HL-60/S4 treated with phorbol 12-myristate 13-acetate at 8.2 ng/mL for 4 days and 3 days (cell line): Measurements from ENCODE around the gene FNDC11.

Experiments used
- in situ Hi-C: fragments of 300-500 bp; cut with MboI; formaldehyde crosslinking; loops from 2 replicates; pipeline ENCODE4 v1.15.0; 2022; ENCODE audit warnings: low sequenced_read_pairs

The FNDC11 gene

DNA sequence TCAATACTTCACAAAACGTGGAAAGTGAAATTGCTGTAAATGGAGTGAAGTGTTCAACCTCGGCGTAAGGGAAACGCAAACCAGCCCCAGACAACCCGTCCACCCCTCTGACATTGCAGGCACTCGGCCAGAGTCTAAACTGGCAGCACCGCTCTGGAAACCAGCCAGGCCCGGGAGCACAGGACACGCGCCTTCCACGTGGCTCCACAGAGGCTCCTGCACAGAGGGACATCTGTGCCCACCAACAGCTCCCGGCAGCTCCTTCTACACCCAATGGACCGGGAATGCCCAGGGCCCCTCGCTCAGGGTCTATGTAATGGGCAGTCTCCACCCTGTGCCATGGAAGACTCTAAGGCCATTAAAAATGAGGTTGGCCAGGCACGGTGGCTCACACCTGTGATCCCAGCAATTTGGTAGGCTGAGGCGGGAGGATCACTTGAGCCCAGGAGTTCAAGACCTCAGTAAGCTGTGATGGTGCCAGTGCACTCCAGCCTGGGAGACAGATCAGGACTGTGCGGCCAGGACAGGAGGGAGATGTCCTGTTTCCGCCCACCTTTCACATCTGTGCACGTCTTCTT, 23.4 kb downstream of the FNDC11 start:
- in situ Hi-C loops: no loop called here

DNA sequence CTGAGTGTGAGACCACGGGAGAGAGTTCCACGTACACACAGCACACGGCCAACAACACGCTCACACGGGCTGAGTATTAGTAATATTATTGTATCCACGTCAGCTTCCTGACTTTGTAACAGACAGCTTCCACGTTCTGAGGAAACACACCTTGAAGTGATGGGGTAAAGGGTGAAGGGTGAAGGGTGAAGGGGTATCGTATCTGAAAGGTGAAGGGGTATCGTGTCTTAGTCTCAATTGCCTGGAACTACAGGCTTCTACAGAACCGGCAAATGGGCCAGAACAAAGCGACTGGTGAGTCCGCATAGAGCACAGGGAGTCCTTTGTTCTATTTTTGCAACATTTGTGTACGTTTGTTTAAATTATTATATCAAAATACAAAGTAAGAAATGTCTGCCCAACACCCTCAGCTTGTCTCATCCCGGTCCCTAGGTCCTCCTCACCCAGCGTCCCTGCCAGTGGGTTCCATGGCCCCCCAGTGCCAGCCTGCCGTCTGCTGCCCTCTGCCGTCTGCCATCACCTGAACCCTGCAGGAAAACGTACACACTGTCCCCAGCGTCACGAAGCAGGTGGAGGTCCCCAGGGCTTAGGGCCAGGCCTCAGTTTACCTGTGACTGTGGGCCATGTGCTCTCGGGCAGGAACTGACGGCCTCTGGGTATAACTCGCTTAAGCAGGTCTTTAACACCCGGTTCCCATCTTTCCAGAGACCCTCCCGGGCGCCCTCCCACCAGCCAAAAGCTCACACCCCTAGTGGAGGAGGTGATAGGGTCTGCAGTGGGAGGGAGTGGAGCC, 24.5 kb downstream of the FNDC11 start:
- in situ Hi-C loops: no loop called here

DNA sequence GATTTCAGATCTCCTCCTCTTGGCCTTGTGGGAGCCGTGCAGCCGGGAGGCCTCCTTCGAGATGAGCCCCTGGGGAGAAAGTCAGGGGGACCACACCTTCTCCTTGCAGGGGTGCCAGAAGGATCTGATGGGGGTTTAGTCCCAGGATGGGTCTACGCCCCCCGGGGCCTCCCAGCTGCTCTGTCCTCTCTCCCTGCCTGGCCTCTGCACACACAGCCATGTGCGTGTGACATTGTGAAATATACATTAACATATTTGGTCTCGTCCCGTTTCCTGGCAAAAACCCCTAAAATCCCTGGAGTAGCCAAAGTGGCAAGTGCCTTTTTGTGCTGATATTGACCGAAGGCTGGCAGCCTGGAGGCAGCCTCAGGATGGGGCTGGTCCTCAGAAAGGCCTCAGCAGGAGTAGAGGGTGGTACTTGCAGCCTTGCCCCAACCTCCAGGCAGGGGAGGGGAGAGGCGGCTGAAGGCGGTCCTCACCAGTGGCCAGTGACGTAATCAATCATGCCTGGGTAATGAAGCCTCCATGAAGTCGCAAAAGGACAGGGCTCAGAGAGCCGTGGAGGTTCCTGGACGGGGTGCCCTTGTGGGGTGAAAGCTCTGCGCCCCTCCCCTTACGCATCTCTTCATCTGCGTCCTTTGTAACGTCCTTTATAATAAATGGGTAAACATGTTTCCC, 25.2 kb downstream of the FNDC11 start:
- in situ Hi-C loops: no loop called here

DNA sequence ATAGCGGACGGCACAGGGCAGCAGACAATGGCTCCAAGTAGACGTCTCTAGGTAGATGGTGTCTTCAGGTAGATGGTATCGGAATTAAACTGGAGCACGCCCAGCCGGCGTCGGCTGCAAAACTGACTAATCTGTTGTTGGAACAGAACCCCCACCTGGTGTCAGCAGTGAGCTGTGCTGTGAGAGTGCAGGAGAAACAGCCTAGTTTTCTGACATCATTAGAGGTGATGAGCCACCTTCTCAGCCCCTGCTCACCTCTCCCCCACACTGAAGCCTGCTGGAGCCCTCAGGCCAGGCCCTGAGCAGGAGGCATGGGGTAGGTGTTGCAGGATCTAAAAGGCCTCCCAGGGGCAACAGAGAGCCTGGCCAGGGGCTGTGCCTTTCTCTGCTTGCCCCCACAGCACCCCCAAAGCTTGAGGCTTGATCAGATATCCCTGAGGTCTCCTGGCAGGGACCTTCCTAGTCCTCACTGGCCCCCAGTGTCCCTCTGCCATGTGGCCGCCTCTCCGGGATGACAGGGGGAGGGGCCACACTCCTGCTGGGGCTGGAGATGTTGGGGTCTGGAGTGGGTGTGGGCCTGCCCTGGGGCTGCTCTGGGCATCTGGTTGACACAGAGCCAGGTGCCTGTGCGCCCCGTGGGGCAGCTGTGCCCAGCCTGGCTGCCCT, 27.0 kb downstream of the FNDC11 start:
- in situ Hi-C loops: no loop called here

DNA sequence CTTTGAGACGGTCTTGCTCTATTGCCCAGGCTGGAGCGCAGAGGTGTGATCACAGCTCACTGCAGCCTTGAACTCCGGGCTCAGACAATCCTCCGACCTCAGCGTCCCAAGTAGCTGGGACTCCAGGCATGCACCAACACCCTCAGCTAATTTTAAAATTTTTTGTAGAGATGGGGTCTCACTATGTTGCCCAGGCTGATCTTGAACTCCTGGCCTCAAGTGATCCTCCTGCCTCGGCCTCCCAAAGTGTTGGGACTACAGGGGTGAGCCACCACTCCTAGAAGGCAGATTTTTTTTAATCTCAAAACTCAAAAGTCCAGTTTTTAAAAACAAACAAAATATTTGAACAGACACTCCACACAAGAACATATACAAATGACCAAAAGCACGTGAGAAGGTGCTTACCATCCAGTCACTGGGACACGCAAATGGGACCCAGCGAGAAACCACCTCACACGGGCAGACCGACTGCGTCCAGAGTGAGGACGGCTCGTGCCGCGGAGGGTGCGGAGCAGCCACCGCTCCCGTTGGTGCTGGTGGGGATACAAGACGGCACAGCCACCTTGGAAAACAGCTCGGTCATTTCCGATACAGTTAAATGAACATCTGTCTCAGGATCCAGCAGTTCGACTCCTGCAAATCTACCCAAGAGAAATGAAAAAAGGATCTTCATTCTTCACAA, 28.6 kb downstream of the FNDC11 start:
- in situ Hi-C loops: no loop called here

DNA sequence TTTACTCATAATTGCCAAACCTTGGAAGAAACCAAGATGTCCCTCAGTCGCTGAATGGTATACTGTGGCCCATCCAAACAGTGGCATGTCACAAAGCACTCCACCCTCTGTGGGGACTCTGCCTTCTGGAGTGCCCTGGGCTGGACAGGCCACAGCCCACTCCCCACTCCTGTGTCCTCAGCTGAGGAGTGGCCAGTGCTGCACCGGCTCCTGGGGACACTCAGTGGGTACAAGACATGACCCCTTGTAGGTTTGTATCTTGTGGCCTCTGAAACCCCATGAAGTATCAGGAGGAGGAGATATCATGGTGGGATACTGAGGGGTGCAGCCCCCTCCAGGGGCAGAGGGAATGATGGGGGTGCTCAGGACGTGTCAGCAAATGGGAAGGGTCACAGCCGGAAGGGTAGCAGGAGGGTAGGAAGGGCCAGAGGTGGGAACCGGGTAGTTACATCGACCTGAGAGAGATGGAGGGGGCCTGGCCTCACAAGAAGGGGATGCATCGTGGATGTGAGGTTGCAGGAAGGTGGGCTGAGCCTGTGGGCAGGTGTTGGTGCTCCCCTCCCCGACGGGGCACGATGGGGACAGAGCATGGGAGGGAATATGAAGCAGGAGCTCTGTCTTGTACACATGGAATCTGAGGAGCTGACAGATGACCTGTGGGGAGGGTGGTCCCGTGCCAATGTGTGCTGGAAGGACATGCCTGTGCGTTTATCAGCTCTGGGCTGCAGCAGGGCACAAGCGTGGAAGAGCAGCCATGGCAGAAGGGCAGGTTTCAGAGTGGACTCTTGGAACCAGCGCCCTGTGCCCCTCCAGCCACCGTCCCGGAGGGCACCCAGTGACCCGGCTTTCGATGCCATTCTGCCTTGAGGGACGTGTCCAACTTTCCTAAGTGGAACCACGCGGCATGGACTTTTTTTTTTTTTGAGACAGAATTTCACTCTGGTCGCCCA, 31.9 kb downstream of the FNDC11 start:
- in situ Hi-C loops: no loop called here

DNA sequence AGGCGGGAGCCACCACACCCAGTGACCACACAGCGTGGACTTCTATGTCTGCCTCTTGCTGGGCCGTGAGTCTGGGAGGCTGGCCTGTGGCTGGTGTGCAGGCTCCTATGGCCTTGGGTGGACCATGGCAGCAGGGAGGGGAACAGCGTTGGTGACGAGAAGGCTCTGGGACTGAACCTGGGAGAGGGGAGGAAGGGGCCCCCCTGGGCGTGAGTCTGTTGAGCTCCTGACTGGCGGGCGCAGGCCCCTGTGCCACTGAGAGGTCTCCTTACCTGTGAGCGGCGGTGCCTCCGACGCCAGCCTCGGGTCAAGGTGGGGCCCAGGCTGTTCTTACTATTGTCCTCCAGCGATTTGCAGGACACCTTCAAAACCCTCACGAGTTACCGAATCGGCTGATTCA, 32.8 kb downstream of the FNDC11 start:
- in situ Hi-C loops: no loop called here

DNA sequence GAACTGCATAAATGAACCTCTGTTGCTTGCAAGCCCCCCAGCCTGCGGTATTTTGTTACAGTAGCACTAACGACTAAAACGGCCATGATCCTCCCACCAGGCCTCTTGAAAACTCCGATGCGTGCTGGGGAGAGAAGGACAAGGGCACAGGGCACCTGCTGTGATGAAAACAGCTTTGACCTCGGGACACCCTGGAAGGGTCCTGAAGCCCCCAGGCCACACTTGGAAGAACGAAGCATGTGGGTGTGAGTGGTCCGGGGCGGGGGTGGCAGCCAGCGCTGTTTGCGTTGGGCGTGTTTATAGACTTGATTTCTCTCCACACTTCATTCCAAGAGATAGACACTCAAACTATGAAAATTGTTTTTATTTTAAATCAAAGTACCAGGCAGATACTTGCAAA, 33.3 kb downstream of the FNDC11 start:
- in situ Hi-C loops: no loop called here

DNA sequence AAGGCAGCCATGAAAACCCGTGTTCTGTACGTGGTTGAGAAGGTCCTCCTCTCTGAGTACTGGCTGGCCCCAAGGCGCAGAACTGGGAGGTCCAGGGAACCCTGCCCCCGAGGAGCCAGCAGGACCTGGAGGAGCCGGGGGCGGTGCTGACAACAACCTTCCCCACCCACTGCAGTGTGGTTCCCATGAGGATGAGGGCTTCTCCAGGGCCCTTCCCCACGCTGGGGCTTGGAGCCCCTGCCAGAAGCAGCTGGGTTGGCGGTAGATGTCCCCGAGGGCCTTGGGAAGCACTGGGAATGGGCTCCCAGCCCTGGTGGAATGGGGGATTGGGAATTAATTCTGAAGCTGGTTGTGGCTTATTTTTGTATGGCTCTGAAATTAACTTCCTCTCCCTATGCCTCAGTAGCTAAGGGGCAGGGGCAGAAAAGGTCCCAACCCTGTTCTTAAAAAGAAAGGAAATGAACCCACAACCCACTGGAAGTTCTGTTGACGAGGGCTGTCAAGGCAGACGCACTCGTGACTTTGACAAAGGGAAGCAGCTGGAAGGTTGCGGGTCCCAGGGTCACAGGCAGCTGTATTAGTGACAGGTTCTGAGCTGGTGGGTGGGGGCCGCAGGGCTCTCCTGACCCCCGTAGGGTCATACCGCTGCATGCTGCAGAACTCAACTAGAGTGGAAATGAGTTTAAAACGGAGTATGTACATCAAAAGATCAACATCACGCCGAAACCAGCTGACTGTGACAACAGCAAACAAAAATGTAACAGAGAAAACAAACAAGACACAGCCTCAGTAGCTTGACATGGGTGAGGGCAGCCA, 34.0 kb downstream of the FNDC11 start:
- in situ Hi-C loops: no loop called here

DNA sequence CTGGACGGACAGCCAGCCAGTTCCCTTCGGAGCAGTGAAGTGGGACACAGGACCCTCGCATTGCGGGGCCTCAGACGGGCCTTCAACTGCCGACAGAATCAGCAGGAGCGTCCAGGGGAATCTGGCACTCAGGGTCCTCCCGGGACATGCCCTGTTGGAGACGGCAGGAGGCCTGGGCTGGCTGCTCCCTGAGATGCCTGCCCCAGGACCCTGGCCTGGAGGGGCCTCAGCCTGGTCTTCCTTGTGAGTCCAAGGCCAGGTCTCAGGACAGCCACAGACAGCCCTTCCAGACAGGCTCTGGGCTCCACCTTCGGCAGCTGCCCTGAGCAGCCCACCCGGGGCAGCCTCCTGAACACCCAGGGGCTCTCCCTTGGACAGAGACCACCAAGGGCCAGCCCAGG, 34.7 kb downstream of the FNDC11 start:
- in situ Hi-C loops: no loop called here

DNA sequence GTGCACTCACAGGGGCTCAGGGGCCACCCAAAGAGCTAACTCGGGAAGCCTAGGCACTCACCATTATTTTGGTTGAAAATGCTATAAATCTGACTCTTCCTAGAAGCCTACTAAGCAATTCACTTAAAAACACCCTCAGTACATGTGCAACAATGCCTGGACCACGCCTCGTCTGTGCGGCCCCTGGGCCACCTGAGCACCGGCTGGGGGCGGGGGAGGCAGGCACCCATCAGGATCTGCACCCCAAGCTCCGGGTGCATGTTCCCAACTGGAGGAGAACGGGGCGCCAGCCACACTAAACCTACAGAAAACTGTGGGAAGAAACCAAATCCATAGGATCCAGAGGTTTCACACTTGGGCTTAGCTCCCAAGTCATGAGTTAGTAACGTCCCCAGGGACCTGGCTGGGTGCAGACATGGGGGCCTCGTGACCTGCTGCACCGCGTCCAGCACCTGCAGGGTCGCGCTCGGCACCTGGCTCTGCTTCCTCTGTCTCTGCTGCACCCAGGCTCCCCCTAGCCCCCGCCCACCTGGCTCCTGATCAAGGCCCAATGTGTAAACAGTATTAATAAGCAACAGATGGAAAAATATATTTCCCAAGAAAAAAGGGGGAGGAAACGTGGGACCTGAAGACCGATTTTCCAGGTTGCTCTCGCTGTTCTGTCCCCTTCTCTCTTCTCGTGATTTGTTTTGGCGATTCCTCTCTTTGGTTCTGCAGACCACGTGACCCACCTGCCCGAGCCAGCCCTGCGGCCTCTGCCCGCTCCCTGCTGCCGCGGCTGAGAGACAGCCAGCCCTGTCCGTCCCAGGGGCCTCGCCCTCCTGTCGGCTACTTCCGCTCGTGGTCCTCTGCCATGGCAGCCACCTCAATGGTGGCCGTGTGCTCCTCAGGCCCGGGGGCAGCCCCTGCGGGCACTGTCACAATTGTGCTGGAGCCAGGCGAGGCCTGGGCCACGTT, 35.6 kb downstream of the FNDC11 start:
- in situ Hi-C loops: no loop called here

DNA sequence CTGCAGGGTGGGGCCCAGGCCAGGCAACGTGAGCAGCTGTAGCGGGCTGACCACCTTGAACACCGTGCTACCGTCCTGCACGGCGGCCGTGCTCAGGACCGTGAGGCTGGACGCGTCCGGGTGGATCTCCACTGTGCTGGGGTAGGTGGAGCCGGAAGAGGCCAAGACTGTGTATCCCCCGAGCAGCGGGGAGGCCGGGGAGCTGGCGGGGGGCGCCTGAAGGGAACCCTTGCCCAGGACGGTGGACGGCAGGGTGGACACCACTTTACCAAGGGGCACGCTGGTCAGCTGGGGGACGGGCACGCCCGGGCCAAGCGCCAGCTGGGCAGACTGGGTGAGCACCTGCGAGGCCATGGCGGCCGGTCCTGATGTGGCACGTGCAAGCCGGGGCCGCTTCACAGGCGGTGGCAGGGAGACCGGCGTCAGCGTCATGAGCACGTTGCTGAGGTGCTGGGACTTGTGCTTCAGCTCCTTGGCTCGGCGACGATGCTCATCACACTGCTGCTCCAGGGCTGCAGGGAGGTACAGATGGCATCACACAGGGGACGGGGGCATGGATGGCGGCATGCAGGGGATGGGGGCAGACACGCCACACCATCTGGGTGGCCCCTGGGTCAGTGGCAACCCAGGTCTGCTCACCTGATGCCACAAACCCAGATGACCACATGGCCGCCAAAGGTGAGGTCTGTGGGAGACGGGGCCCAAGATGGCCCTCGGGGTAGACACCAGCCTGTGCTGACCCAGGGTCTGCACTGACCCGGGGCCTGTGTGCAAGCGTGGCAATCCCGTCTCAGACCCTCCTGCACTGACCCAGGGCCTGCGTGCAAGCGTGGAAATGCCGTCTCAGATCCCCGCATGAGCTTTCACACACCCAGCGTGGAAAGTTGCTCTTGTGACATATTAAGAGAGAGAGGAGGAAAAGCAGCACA, 36.5 kb downstream of the FNDC11 start:
- in situ Hi-C loops: no loop called here

DNA sequence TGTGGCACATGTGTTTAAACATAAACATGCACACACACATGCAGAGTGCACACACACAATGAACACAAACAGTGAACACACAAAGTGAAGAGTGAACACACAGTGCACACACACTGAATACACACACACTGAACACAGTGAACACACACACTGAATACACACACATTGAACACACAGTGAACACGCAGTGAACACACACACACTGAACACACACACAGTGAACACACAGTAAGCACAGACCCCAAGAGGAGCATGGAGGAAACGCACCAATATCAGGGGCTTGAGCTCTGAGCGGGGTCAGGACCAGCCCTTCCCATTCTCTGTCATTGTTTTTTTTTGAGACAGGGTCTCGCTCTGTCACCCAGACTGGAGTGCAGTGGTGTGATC, 37.2 kb downstream of the FNDC11 start:
- in situ Hi-C loops: no loop called here

DNA sequence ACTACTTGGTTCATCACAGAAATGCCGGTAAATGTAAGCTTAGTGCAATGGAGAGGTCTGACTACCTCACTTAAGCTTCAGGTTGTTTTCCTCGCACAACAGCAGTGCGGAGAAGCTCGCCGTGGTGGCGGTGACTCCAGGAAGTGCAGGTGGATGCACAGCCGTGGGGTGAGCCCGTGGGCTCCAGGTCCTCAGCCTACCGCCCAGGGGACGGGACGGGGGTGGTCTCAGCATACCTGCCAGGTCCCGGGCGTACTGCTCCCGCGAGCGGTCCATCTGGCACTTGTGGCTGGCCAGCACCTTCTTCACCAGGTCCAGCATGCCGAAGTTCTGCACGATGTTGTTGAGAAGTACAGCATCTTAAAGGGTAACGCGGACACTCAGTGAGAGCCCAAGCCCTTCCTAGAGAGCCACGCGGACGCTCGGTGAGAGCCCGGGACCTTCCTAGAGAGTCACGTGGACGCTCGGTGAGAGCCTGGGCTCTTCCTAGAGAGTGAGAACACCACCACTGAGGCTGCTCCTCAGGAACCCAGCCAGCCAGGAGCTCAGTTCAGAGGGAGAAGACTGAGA, 37.9 kb downstream of the FNDC11 start:
- in situ Hi-C loops: no loop called here

DNA sequence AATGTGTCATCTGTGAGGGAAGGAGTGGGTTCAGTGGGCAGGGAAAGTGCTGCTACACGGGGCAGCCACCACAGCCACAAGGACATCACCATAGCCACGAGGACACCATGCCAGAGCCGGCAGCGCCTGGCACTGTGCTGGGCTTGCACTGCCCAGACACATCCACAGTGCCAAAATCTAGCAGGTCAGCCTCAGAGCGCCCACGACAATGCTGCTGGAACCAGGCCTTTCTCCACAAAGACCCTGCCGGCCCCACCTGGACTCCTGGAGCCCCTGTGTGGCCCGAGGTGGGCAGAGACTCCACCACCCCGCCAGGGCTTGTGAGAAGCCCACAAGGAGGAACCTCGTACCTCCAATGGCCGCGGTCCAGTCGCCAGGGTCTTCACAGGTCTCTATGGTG, 38.7 kb downstream of the FNDC11 start:
- in situ Hi-C loops: no loop called here

DNA sequence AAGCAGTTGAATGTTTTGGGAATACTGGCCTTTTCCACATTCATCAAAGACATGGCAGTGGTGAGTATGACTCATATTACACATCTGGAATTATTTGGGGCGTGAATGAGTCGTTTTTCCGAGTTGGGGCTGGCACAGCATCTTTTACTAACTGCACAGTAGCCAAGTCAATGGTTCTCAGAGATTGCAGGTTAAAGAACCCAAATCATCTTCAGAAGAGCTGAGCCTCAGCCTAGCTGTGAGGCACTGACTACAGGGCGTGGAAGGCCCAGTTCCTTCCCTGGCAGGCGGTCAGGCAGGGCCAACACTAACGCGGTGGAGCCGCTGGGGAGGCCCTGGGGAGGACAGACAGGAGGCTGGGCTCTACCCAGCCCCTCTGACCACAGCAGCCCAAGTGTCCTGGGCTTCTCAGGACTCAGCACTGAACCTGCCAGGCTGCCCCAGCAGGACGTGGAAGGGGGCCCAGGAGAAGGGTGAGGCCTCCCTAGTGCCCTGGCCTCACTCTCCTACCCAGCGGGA, 40.1 kb downstream of the FNDC11 start:
- in situ Hi-C loops: no loop called here
